Hematopoietic multipotent progenitor cell (in vitro differentiated cells): ENCODE results near the gene PRMT7. TPM values are rescaled to one million over a fixed set of nuclear protein-coding genes. Genes with fewer than 3 reads are reported as not detected.
"Not testable (repeated sequence)": the region's sequence is repeated elsewhere in the genome, so short reads cannot be mapped to it uniquely, and the experiment has no call there.

Source experiments
- DNase-seq, 3 donors: peaks; one replicate each; pipeline ENCODE4 v3.0.0-alpha.2; 2011 to 2015; ENCODE audit warnings: low read depth in 2 of 3, low spot score in 2 of 3
- total RNA-seq: library from RNA; depleted of rRNA; stranded (reverse); fragments of >200 nt; gene quantifications from one replicate; pipeline ENCODE4 v1.2.3, GENCODE V29; 2012

The PRMT7 gene
- total RNA-seq, 1 donor: 85.9 TPM

GRCh38 chr16:68283801-68284598 is 26.8 kb upstream of the PRMT7 start:
- DNase-seq: no peak

- peak in 2 of 3 donors; percentile 47 to 61 for DNase-seq
These were observed 26.0 kb upstream of the PRMT7 start for GRCh38 chr16:68284847-68285246.

- DNase-seq: no peak
These were observed 25.1 kb upstream of the PRMT7 start for GRCh38 chr16:68285683-68286082.

GRCh38 chr16:68286153-68287074 is 24.4 kb upstream of the PRMT7 start:
- peak in 1 of 3 donors; percentile 52 for DNase-seq

- peak in 1 of 3 donors; percentile 63 for DNase-seq
These were observed 23.3 kb upstream of the PRMT7 start for GRCh38 chr16:68287276-68288251.

GRCh38 chr16:68288252-68288650 is 22.6 kb upstream of the PRMT7 start:
- no peak for DNase-seq

GRCh38 chr16:68288796-68289195 is 22.0 kb upstream of the PRMT7 start:
- DNase-seq: not testable (repeated sequence)

GRCh38 chr16:68289202-68289601 is 21.6 kb upstream of the PRMT7 start:
- no peak for DNase-seq

- peak in 2 of 3 donors; percentile 43 to 71 for DNase-seq
These were observed 21.0 kb upstream of the PRMT7 start for GRCh38 chr16:68289621-68290329.

- DNase-seq: no peak
These were observed 20.4 kb upstream of the PRMT7 start for GRCh38 chr16:68290450-68290849.

- no peak for DNase-seq
These were observed 19.6 kb upstream of the PRMT7 start for GRCh38 chr16:68291227-68291626.

- DNase-seq: no peak
These were observed 18.4 kb upstream of the PRMT7 start for GRCh38 chr16:68292425-68292824.

- no peak for DNase-seq
These were observed 14.5 kb upstream of the PRMT7 start for GRCh38 chr16:68296291-68296690.

- DNase-seq: no peak
These were observed 14.1 kb upstream of the PRMT7 start for GRCh38 chr16:68296693-68297092.

- DNase-seq: no peak
These were observed 12.9 kb upstream of the PRMT7 start for GRCh38 chr16:68297908-68298307.

- DNase-seq: no peak
These were observed 12.5 kb upstream of the PRMT7 start for GRCh38 chr16:68298312-68298711.

- DNase-seq: no peak
These were observed 11.8 kb upstream of the PRMT7 start for GRCh38 chr16:68298907-68299561.

- no peak for DNase-seq
These were observed 11.0 kb upstream of the PRMT7 start for GRCh38 chr16:68299571-68300453.
